ENCODE results near the gene KRAS.

The KRAS gene

DNA sequence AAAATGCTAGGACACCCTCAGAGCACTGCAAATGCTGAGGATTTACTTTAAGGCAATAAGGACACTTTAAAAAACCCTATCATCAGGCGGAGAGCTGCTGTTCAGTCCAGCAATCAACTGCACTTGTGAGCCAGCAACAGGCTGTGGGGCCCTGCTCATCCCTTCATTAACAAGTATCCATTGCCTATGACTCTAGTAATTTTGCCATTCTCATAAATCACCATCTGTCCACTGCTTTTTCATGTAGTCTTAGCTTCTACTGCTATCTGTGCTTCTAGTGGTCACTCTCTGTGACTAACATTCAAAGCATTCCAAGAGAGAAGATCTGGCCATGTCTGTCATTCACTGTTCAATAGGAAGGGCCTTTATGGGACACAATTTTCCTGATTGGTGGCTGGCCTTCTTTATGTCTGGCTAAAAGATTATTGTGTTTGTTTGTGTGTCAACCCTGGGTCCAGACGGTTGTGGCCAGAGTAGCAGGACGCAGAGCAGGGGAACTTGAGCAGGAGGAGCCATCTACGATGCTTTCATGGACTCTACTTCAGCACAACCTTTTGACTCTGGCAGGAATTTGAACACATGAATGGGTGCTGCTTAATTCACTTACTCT lies 3.6 kb upstream of the KRAS start:
- no peak for DNase-seq

DNA sequence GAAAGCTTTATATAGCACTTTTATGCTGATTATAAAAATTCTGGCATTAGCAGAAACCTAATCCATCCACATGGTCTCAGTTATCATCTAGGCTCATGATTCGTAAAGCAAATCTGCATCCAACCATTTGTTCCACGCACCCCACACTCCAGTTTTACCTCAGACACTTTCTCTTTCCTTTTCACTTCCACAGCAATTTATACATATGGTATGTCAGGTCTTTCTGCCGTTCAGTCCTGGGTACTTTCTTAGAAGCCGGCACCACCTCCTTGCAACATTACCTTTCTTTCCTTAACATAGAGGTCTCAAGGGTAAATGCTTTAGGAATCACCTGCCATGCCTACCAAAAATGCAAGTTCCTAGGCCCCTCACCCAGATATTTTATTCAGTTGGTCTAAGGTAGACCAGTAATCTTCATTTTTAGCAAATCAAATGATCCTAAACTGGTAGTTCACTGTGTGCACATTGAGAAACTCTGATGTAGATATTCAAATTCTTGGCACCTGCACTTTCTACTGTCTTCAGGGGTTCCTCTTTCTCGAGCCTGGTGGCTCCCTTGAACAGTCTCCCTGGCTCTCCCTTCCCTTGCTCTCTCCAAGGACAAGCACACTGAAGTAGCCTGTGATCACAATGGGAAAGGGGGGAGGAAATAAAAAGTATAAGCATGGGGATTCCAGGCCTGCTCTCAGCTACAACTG lies 2.8 kb upstream of the KRAS start:
- DNase-seq = no peak

DNA sequence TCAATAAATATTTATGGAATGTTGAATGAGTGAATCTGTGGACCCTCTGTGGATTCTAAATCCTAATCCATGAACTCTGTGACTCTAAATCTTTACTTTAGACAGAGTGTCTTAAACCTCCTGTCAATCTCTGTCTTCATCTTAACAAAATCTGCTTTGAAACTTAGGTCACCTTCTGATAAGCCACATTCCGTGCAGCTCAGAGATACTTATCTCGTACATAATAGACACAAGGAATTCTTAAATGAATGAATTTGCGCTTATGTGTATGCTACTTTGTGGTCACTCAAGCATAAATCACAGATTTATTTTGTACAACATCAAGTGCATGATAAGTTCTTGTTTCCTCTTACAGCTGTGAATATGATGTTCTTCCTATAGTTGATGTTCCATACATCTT lies 2.2 kb upstream of the KRAS start:
- DNase-seq = no peak

DNA sequence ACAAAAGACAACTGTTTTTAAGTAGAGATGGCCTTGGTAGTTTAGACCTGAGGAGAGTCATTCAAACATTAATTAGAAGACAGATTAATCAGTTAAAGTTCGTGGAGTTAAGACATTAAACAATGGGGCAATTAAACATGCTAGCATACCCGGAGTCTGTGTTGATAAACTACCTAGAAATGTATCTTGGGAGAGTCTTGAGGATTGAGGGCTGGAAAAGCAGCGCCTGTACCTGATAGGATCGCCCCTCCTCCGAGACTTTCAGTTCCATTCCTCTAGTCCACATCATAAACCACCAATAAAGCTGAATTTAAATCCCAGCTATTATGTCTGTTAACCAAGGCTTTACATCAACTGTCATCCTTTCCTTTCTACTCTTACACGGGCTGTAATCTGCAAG lies 1.0 kb upstream of the KRAS start:
- DNase-seq = peak; percentile 23

DNA sequence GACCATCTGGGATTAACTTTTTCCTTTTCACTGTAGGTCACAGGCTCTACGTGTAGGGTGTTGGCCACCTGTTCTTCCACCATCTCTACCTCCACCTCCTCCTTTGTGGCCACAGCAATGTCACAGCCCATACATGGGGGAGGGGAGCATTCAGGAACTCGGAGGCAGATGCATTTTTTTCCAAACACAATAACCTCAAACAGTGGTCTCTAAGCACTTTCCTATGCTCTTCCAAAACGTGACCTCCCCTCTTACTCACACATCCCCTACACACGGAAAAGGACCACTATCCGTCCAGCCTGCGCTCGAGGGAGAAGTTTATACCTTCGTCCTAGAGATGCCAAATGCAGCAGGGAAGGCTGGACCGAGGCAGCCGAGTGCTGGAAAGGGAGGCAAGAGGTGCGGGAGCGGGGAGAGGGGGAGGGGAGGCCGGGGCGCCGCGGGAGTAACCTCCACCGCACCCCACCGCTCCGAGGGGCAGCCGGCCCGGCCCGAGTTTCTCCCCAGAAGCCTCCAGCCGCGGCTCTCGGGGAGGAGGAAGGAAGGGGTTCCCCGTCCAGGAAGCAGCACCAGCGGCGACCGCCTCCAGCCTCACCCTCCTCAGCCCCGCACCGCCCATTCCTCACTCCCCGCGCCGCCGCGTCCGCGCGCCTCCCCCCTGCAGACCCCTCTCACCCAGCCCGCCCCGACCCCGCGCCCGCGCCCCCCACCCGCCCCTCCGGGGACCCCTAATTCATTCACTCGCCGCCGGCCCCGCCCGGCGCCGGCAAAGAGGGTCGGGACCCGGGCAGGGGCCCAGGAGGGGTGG lies 594 bp downstream of the KRAS start:
- DNase-seq = peak; percentile 2

DNA sequence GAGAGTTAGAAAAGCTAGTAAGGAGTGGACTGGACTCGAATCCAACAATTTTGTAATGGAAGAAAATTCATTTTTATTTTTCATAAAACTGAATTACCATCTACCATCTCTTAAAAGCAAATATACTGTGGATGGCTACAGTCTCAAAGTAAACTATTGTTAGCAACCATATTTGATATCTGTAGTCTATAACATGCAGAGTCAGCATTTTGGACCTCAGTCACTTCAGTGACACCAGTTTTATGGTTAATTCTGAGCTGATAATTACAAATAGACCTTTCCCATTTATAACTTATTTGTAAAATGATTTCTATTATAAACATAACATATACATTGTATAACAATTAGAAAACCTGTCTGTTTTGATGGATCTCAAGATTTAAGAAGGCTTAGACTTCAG lies 2.0 kb downstream of the KRAS start:
- DNase-seq = no peak

DNA sequence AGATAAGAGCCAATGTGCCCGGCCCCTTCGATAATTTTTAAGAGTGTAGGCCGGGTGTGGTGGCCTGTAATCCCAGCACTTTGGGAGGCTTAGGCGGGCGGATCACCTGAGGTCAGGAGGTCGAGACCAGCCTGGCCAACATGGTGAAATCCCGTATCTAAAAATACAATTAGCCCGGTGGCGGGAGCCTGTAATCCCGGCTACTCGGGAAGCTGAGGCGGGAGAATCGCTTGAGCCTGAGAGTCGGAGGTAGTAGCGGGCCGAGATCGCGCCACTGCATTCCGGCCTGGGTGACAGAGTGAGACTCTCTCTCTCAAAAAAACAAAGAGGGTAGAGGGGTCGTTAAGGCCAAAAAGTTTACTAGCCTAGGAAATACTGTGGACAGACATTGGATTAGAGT lies 2.6 kb downstream of the KRAS start:
- no peak for DNase-seq

DNA sequence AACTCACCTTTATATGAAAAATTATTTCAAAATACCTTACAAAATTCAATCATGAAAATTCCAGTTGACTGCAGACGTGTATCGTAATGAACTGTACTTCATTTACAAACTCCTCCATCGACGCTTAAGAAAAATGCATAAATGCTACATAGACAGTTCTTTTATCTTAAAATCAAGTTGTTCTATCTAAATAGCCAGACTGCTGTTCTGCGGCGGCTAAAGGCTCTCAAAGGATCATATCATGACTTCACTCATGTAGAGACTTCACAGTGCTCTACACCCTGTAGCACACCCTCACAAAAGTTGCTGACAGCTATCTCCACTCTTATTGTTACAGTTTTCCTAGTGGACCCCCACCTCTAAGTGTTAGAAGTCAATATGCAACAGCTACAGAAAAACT lies 5.2 kb downstream of the KRAS start:
- DNase-seq = no peak

DNA sequence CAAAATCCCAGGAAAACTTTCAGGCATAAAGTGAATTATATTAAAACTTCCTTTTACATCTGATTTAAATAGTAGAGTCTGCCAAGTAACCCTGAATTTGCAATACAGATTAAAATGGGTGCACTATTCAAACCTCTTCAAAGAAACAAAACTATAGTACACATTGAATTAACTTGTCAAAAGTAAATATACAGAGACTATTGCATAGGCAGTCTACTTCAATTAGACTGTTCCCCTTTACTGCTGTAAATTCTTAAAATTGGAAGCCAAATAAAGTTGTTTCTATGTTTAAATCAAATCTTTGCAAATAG lies 7.1 kb downstream of the KRAS start:
- DNase-seq = no peak

DNA sequence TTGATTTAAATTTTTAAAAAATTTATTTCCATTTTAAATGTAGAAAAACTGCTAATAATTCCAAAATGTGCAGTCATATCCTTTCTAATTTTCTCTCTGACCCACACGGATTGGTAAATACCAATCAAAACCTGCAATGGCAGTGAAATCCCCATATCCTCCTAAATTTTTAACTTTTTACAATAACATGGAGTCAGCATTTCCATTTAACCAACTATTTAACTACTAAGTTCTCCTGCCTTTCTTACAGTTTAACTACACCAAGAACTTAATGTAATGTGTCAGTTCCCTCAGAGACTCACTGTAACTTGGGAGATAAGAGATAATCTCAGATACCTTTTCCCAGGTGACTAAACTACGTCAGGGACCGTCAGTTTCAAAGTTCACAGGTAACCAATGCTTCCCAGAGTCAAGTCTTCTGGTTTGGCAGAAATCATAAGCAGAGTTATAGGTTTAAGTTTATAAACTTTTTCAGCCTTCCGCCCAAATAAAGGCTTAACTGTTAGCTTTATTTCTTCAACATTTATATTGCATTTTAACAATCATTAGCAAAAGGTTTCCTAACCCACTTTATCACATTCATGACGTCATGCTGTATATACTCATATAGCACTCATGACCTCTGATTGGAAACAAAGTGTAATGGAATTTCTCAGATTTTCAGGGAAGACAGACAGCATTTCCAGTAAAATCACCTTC lies 7.6 kb downstream of the KRAS start:
- no peak for DNase-seq

DNA sequence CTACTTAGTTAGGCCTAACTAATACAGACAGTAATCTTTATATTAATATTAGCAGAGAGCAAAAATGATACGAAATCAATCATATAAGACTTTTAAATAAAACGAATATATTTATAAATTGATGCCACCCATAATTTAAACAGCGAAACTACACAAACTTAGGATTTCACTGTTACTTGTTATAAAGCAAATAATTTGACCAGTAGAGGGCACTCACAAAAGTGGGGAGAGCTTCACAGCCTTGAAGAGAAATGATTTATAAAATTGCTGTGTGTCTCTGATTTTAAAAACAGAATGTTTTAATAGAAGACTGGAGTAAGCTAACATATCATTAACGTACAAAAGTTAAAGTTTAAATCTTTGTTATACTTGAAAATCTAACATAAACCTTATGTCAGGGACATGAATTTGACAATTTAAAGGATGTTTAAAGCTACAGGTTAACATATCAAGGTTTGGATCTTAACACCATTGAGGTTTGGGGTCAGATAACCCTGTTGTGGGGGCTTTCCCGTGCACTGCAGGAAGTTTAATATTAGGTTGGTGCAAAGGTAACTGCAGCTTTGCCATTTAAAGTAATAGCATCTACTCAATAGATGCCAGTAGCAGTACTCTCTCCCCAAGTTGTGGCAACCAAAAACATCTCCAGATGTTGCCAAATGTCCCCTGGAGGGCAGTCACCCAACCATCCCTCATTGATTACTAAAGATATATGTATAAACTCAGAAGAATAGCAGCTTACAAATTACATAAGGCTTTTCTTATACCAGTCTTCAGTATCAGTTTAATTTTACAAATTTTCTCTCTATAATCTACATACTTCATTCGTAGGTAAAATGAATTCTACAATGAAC lies 9.3 kb downstream of the KRAS start:
- DNase-seq = peak; percentile 46

DNA sequence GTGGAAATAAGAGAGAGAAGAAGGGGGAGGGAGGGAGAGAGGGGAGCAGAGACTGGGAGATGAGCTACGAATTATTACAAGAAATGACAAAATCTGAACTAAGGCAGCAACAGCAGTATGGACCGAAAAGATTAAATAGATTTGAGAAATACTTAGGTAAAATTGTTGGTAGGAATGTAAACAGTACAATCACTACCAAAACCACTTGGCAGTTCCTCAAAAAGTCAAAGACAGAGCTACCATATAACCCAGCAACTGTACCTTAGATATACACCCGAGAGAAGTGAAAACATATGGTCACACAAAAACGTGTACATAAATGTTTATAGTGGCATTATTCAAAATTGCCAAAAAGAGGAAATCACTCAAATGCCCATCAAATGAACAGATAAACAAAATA lies 14.1 kb downstream of the KRAS start:
- no peak for DNase-seq

DNA sequence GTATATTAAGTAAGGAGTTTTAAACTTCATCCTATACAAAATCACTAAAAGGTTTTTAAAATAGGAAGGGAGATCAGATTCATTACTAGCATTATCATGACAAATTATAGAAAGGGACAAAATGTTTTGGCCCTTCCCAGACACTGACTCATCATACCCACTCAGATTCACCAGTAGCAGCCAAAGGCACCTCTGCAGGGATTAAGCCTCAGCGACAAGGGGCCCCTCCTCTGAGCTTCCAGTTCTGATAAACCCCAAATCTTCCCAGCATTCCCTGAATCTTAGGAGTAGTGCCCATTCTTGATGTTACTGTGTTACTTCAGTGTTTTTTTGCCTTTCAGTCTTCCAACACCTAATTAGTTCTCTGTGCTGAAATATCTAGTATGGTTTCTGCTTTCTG lies 14.5 kb downstream of the KRAS start:
- no peak for DNase-seq

DNA sequence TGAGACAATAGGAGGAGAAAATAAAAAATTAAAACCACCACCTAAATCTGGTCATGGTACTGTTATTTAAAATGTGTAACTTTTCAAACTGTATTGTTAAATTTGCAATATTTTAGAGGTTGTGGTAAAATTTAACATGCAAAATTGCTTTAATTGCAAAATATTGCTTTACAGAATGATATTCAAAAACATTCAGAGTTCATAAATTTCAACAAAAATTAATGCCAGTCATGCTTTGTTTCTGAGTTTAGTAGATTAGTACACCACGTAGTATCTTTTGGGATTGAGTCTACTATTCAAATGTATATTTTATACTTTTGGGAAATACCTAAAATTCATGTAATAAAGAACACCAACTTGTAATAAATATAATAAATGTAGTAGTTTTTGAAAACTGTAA lies 37.4 kb downstream of the KRAS start:
- no peak for DNase-seq

DNA sequence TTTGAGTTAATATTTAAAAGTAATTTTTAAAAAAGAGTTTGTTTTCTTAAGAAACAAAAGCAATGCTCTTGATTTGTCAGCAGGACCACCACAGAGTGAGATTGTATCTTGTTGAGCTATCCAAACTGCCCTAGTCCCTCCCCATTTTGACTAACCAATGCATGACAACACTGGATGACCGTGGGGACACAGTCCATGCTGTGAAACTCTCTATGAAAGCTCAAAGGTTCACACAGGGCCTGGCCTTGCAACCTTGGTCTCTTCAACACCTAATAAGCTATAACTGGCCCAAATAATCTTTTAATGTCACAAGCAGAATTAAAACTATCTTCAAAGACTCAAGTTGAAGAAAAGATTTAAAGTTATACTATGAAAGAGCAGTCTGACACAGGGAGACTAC lies 42.2 kb downstream of the KRAS start:
- no peak for DNase-seq

DNA sequence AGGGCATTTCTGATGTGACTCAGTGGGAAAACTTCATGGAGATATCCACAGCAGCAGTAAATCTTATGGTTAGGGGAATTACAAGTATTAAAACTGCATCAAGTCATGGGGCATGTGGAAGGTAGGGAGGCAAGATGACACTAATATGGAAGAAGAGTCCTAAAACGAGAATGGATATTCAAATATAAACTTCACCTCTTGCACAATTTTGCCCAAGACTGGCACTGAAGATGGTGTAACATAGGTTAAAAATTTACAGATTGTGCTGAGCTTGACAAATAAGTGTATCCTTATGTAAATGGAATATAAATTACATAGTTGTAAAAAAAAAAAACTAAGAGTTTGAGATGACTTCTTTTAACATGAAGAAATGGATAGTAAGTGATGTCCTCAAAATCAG lies 42.9 kb downstream of the KRAS start:
- DNase-seq = no peak

DNA sequence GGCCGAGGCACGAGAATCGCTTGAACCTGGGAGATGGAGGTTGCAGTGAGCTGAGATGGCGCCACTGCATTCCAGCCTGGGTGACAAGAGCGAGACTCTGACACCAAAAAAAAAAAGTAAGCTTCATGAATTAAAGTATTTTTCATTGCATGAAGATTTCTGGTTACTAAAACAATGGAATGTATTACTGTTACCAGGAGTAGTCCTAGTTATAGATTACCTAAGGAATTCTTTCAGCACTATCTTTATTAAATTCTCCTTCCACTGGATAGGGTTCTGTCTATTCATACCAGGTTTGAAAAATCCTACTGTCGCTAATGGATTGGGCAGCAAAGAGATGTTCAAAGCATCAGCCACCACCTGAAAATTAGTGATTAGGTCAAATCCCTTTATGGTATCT lies 43.3 kb downstream of the KRAS start:
- no peak for DNase-seq

DNA sequence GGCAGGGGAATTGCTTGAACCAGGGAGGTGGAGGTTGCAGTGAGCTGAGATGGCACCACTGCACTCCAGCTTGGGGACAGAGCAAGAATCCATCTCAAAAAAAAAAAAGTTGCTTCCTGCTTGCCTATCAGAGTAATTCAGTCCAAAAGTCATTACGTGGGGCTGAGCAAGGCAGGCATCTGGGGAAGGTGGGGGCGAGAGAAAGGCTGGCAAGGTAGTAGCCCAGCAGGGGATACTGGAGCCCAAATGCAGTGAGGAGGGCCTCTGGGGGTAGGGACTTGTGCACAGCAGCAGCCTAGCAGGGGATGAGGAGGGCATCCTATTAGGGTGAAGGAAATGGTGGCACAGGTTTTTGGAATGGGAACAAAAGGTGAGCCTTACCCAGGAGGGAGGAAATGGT lies 48.6 kb downstream of the KRAS start:
- DNase-seq = no peak

DNA sequence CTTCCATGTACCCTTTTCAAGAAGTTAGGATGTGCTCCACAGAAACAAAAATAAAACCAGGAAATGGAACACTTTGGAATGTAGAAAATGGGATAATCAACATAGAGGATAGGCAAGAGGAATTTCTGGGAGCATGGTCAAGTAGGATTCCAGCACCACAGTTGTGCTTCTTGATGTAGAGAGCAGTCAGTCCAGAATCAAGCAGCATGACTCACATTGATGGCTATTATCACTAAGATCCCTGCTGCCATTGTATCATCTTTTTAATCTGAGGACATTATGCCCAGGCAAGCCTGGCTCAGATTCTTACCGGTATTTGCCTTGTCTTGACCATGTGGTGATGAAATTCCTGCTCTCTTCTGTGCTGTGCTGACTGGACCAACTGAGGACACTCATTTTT lies 50.0 kb downstream of the KRAS start:
- DNase-seq = no peak

DNA sequence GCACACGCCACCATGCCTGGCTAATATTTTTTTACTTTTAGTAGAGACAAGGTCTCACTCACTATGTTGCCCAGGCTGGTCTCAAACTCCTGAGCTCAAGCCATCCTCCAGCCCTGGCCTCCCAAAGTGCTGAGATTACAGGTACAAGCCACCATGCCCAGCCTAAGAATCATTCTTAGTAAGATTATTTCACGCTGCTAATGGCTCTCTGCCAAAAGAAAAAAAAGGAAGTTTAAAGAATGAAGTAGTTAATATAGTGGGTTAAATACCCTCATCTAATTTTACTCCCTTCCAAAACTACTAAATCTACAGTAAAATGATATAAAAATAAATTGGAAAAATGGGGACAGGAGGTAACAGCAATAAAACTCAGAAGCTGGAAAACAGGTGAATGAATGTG lies 53.1 kb downstream of the KRAS start:
- no peak for DNase-seq

DNA sequence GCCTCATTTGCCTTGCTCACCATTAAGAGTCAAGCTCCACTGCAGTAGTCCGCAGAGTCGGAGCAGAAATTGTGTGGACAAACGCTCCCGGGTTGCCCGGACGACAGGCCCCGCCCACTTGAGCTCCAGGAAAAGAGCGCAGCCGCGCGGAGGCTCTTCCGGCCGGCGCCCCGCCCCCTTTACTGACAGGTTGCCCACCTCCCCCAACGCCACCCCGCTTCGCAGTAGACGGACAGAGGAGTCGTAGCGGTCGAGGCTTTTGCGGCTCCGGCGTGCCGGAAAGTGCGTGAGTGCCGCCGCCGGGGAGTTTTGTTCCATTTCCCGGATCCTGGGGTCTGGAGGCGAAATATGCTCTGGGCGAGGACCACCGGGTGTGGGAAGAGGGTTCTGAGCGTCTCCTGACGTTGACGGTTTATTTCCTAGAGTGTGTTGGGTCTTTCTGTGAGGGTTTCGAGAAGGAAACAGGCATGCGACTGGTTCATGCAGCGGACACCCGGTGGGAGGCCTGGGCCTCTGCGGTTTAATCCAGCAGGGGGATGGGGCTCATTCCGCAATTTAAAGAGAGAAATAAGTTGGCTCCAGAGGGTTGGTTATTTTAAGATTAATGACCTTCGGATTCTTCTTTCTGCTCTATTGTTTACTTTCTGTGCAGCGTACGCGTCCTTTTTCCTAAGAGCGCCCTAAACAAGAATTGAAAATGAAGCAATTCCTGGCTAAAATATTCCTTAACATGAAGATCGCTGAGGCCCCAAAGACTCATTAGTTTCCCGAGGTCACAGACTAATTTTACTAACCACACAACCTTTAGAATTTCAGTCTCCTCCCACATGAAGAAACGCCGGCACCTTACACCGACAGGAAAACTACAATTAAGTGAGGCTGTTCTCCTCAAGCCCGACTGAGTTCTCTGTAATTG lies 55.4 kb downstream of the KRAS start, which contains the start of the genes DNAI7 and ETFRF1:
TSS of gene DNAI7 (minus strand) at position 105 of the 916 bp plus-strand sequence. CDS start at position 23, 82 bp downstream.
TSS of gene ETFRF1 (plus strand) at position 182 of the 916 bp plus-strand sequence. CDS start 8,720 bp downstream, outside the sequence.
- peak; percentile 93 for DNase-seq

DNA sequence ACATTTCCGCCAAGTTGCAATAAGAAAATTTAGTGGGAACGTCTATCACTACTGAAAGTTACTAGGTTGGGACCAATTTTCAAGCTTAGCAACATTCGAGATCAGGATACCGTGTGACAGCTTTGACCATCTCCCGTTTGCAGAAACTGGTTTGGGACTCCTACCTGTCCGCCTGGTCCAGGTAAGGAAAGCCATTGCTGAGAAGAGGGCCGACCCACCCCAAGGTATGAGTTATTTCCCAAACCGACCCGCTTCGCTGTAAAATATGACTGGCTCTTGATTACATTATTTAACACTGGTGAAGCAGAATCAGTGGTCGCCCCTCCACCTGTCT lies 56.0 kb downstream of the KRAS start:
- no peak for DNase-seq
